22Rv1 (cell line): ENCODE data around the gene MICB.

Experiments used
- ZFX ChIP-seq: fragments of 450-650 bp; IDR thresholded peaks from 2 replicates; pipeline ENCODE4 v1.6.1; 2017; ENCODE audit warnings: antibody characterized with exemption, borderline replicate concordance
- TF ChIP-seq, protein P1 (sequence below): fragments of 450-650 bp; IDR thresholded peaks from 2 replicates; pipeline ENCODE4 v1.5.1; 2017; ENCODE audit warnings: mild to moderate bottlenecking

DNA sequence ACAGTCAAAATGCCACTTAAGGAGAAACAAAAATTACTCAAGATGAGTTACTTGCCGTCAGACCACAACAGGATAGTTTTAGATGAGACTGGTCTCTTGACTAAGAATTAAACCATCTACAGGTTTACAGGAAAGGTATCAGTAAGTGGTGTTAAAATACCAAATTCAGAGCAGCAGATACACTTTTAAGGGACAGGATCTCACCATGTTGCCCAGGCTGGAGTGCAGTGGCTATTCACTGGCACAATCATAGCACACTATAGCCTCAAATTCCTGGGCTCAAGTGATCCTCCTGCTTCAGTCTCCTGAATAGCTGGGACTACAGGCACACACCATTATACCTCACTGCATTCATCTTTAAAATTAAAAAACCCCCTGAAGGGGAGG, 35.5 kb downstream of the MICB start:
- TF ChIP-seq, protein P1, sequence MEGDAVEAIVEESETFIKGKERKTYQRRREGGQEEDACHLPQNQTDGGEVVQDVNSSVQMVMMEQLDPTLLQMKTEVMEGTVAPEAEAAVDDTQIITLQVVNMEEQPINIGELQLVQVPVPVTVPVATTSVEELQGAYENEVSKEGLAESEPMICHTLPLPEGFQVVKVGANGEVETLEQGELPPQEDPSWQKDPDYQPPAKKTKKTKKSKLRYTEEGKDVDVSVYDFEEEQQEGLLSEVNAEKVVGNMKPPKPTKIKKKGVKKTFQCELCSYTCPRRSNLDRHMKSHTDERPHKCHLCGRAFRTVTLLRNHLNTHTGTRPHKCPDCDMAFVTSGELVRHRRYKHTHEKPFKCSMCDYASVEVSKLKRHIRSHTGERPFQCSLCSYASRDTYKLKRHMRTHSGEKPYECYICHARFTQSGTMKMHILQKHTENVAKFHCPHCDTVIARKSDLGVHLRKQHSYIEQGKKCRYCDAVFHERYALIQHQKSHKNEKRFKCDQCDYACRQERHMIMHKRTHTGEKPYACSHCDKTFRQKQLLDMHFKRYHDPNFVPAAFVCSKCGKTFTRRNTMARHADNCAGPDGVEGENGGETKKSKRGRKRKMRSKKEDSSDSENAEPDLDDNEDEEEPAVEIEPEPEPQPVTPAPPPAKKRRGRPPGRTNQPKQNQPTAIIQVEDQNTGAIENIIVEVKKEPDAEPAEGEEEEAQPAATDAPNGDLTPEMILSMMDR, result no peak
- TF ChIP-seq ZFX, result no peak
